GM21447 (cell line): ENCODE data around the gene KANSL1.

Source experiments
- ATAC-seq: cut with Tn5 transposase; IDR thresholded peaks from one replicate; pipeline ENCODE4 v1.9.1; 2021; ENCODE audit not compliant: unreplicated experiment

KANSL1 gene

DNA sequence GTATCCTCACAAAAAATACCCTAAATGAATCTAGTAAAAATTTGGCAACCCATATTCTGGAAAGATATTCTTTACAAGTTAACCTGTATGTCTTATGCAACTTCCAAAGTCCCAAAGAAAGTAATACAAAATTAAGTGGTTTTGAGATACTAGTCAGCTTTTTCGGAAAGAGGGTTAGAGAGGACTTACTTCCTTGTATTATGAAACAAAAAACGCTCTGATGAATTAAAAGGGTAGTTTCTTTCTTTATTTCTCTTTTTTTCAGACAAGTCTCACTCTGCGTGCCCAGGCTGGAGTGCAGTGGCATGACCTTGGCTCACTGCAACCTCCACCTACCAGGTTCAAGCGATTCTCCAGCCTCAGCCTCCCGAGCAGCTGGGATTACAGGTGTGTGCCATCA is 51.6 kb downstream of the KANSL1 start:
- ATAC-seq: no peak

DNA sequence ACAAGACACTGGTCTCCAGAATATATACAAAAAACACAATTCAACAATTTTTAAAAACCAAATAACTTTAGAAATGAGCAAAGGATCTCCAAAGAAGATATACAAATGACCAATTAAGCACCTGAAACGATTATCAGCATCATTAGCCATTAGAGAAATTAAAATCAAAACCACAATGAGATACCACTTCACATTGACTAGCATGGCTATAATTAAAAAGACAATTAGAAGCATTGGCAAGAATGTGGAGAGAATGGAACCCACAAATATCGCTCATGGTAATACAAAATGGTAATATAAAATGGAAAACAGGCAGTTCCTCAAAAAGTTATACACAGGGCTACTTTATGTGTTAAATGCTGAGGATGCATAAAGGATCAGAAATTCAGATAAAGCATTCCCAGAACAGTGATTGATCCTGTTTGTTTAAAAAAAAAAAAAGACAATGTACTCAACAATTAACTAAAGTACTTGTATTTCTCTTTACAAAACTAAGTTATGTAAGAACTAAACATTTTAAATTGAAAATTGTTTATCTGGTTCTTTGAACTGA is 52.5 kb downstream of the KANSL1 start:
- no peak for ATAC-seq

DNA sequence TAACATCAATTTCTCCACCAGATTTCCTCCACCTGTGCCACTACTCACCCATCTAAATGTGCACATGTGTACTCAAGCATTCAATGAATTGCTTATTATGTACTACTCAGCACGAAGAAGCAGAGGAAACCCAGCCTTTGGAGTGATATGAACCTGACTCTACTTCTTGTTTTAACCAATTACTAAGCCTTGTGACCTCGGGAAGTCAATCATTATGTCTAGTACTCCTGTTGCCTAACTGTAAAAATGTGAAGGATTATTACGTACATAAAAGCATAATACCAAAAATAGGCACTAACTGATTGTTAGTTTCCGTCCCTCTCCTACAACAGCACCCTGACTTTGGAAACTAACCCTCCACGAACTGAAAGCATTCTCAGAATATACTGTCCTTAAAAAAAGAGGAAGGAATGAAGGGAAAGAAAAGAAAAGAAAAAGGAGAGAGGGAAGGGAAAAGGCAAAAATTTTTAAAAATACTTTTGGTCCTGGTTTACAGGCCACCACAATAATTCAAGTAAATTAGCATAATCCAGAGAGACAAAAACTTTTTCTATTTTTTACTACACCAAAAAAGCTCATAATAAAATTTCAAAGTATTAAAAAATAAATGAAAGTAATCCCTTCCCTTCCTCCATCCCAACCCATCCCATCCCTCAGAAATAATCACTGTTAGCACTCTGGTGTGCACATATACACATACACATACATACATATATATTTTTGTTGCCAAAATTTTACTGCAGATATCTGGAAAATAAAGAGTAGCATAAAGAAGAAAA is 53.6 kb downstream of the KANSL1 start:
- no peak for ATAC-seq

DNA sequence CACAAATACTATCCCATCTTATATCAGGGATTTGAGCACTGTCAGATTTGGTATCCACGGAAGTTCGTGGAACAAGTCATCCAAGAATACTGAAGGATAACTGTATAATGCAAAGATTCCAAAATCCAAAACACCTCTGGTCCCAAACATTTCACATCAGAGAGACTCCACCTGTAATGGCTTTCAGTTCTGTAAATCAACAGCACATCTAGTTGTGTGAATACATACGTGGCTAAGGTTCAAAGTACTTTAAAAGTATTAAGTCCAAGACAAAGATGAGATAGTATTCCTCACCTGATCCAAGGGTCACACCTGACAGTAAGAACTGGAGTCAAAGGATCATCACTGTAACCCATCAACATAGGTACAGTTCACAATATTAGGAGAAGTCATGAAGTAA is 54.8 kb downstream of the KANSL1 start:
- no peak for ATAC-seq

DNA sequence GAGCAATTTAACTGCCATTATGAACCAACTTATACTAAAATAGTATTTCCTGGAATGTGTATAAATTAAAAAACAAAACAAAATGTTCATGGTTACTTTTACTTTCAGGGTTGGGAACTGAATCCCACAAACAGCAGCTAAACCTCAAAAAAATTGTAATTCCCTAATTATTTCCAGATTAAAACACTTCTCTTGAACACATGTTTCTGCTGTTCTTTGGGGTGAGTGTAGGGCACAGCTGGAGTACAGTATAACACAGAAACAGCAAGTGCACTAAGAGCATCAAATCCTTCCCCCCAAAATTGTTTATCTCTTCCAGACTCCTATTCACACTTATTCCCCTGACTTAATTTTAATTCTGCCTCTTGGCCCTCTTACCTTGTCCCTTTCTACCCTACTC is 56.4 kb downstream of the KANSL1 start:
- no peak for ATAC-seq

DNA sequence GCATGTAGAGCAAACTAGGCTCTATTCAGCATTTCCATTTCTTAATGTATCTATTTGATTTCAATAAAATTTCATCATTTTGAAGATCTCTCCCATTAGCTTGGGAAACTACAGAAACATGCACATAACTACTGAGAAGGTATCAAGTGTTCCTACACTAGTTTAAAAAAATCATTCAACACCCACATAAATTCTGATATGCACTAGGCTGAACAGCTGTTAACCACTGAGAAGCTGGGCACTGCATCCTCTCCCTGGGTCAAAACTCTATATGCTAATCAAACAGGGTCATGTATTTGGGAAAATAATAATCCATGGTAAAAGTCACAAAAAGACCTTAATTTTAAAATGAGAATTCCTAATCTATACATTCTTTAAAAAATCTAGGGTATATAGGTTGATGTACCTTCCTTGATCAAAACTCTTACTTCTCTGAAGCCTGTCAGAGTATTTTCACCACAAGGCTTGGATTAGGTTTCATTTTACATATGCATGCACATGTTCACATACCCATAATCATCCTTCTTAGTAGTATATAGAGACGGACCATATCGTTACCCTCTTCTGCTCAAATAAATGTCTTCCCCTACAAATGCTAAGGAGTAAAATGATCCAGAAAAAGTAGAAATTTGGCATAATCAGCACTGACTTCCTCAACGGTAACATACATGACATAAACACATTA is 57.2 kb downstream of the KANSL1 start:
- no peak for ATAC-seq

DNA sequence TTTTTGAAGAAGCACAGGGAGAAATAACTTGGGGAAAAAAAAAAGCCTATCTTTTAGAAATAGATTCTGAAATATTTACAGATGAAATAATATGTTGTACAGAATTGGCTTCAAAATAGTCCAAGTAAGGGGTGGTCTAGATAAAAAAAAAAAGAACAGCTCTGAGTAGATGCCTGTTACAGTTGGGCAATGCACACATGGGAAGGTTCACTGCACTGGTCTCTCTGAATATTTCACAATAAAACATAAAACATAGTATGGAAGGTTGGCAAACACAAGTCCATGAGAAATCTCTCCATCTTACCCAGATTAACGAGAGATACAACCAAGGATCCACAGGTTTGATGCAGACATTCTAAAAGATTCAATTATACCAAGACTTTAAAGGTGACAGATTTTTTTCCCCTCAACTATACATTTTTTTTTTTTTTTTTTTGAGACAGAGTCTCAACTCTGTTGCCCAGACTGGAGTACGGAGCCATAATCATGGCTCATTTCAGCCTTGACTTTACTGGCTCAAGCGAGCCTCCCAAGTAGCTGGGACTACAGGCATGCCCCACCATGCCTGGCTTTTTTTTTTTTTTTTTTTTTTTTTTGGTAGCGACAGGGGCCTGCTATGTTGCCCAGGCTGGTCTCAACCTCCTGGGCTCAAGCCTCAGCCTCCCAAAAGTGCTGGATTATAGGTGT is 58.0 kb downstream of the KANSL1 start:
- ATAC-seq: no peak

DNA sequence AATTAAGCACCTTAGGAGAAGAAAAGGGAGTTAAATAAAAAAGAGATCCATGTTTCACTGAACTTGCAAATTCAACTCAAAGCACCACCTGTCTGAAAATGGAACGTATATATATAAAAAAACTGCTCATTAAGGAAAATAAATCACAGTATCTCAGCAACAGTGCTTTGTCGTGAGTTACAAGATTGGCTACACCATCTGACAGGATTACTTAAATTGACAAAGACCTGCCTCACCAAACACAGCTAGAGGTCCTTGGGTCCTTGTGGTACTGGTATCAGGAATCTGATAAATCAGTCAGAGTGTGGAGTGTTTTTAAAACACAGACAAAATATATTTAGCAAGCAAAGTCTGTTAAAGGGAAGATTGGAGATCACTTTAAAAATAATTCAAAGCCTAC is 63.9 kb downstream of the KANSL1 start:
- no peak for ATAC-seq

DNA sequence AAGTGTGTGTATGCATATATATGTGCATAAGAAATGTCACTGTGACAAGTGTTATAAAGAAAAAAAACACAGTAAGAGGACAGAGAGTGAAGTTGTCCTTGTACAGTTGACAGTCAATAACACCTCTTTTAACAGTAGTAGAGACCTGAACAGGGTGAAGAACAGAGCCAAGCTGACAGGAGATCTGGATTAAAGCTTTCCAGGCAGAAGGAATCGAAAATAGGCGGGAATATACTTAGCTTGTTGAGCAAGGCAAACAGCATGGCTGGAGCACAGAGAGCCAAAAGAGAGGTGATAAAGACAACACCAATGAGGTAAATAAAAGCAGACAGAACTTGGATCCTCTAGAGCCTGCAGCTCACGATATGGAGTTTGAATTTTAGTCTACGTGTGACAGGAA is 64.8 kb downstream of the KANSL1 start:
- ATAC-seq: no peak

DNA sequence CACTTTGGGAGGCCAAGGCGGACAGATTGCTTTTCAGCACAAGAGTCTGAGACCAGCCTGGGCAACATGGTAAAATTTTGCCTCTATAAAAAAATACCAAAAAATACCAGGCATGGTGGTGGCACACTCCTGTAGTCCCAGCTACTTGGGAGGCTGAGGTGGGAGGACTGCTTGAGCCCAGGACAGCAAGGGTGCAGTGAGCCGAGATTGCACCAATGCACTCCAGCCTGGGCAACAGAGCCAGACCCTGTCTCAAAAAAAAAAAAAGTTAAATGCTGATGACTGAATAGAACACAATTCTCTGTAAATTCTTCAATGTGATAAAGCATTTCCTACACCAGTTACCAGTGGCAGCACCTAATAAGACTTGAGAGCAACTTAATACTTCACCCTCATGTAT is 65.7 kb downstream of the KANSL1 start:
- no peak for ATAC-seq

DNA sequence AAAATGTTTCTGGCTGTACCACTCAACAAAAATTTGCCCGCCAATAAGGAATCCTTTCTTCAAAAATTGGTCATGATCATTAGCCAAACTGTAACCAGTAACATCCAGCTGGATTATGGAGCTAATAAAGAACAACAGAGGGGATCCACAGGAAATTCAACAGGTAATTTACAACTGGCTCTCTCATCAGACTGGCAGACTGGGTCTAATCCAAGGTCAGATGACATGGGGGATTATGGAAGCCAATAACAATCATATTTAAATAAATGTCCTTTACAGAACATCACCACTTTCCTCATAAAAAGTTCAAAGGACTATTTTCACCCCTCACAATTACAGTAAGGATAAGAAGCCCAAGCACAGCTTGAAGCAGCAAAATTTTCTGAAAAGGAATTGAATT is 66.4 kb downstream of the KANSL1 start:
- ATAC-seq: no peak

DNA sequence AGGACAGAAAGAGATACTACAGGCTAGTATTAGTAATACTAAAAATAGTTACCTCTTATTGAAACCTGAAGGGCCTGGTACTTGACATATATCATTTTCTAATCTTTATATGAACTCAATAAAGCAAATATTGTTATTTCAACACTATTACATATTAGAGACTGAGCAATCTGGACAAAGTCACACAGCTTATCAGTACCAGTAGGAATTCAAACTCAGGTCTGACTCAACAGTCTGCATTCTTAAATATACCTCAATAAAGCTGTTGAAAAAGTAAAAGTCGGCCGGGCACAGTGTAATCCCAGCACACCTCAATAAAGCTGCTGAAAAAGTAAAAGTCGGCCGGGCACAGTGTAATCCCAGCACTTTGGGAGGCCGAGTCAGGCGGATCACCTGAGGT is 67.4 kb downstream of the KANSL1 start:
- no peak for ATAC-seq

DNA sequence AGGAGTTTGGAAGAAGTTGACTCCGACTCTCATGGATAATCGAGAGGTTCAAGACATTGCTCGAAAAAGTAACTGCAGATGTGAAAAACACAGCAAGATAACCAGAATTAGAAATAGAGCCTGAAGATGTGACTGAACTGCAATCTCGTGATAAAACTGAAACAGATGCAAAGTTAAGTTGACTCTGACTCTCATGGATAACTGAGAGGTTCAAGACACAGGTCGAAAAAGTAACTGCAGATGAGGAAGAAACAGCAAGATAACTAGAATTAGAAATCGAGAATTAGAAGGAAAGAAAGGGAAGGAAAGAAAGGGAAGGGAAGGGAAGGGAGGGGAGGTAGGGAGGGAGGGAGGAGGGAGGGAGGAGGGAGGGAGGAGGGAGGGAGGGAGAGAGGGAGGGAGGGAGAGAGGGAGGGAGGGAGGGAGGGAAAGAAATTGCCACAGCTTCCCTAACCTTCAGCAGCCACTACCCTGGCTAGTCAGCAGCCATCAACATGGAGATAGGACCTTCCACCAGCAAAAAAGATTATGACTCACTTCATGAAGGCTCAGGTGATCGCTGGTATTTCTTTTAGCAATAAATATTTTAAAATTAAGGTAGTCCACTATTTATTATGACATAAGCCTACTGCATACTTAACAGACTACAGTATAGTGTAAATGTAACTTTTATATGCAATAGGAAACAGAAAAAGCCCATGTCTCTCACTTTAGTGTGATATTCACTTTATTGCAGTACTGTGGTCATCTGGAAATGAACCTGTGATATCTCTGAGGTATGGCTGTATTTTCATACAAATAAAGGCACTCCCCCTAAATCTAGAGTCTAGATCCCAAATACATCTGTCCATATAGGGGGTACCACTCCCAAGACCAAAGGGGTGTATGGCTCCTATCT is 68.3 kb downstream of the KANSL1 start:
- no peak for ATAC-seq

DNA sequence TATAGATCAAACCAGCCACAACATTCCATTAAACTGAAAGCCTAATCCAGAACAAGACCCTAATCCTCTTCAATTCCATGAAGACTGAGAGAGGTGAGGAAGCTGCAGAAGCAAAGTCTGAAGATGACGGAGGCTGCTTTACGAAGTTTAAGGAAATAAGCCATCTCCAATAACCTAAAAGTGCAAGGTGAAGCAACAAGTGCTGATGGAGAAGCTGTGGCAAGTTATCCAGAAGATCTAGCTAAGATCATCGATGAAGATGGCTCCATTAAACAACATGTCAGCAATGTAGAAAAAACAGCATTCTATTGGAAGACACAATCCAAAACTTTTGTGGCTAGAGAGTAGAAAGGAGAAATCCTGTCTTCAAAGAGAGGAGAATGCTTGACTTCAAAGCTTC is 69.6 kb downstream of the KANSL1 start:
- no peak for ATAC-seq

DNA sequence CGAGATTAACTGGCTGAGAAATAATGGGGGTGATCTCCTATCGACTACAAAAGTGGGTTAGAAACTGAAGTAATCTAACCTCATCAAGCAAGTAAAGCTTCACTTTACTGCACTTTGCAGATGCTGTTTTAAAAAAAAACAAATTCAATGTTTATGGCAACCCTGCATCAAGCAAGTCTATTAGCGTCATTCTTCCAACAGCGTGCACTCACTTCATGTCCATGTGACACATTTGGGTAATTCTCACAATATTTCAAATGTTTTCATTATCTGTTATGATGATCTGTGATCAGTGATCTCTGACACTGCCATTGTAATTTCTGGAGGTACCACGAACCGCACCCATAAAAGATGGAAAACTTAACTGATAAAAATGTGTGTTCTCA is 70.8 kb downstream of the KANSL1 start:
- ATAC-seq: no peak

DNA sequence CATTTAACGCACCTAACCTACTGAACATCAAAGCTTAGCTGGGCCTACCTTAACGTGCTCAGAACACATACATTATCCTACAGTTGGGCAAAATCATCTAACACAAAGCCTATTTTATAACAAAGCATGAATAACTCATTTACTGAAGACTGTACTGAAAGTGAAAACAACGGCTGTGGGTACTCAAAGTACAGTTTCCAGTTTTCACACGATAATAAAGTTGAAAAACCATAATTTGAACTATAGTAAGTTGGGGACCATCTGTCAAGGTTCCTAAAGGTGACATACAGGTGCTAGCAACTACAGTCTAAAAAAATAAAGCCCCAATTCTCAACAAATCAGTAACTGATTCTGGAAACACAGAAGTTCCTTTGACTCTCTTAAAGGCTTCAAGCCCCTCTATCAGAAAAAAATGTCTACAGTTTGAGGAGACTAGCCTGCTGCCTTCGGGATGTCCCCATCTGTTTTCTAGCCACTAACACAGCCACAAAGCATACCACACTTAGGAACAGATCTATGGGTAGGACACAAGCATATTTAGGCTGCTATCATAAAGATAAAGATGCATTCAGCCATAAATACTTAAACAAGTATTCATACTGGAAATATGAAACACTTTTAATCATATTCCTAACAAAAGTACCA is 71.3 kb downstream of the KANSL1 start:
- no peak for ATAC-seq

DNA sequence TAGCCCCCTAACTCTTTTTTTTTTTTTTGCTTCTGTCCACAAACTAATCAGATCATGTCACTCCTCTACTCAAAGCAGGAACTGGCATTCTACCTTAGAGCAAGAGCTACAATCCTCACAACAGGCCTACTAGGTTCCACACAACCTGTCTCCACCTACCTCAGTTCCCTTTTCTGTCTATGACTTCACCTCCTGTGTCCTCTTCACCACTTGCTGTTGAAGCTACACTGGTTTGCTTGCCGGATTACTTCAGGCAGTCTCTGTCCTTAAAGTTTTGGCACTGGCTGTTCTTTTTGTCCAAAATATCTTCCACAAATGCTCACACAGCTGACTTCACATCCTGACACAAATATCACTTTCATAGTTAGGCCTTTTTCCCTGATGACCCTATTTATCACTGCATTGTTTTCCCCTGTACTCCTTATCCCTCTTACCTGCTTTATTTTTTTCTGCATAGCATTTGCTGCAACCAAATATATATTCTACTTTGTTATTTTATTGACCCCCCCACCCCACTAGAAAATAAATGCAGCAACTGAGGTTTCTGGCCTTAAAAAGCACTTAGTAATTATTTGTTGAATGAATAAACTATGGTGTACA is 72.0 kb downstream of the KANSL1 start:
- no peak for ATAC-seq

DNA sequence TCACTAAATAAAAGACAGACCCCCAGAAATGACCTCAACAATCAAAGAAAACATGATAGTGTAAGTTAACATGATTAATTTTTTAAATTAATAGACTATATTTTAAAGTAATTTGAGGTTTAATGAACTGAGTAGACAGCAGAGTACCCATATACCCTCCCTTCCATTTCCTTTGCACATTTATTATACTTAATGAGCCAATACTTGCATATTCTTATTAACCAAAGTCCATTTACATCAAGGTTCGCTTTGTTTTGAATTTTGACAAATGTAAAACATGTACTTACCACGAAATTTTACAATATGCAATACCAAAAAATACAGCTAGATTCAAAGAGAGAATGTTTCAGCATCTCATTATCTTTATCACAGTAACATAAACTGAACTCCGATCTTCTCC is 72.7 kb downstream of the KANSL1 start:
- ATAC-seq: no peak

DNA sequence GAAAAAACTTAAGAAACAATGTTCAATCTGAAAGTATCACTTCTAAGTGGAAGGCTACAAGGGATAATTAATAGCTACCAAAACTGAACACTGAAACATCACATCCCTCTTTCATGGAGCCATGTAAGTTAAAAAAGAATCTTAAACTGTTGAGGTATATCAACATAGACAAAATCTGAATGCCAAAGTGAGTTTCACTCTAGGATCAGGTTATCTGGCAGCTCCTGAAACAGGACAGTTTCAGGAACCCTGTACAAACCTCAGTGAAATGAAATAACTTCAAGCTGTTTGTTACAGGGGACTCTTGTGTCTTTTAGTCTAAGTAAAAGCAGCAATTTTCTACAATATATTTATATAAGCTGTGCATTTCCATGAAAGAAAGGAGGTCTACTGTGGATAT is 73.2 kb downstream of the KANSL1 start:
- no peak for ATAC-seq

DNA sequence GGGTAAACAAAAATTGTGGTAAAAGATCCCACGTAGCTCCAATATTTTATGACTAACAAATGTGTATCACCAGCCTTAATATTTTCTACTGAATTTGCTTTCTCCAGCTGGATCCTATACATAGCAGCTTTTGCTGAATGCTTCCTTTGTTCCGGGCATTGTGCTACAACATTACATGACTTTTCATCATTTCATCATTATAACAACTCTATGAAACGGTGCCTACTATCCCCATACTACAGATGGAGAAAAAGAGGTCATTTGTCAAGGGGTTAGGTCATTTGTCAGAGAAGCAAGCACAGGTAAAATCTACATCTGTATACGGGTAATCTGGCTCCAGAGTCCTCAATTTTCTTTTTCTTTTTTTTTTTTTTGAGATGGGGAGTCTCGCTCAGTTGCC is 74.3 kb downstream of the KANSL1 start:
- ATAC-seq: no peak
